ENCODE measurements around the gene SCARB2.

GRCh38 chr4:76214177-76214675 is 602 bp upstream of the SCARB2 start:
- TF ChIP-seq POLR2A (IDR thresholded peaks at IDR 0.05) (no peak), CTCF (IDR thresholded peaks at IDR 0.05) (no peak)
